Lower lobe of right lung (tissue), 2 donors: ENCODE measurements around the gene MTM1. TPM values are rescaled to one million over a fixed set of nuclear protein-coding genes. Genes with fewer than 3 reads are reported as not detected.
A peak's percentile ranks its signal among the peaks of the same experiment; 100 is the strongest.

Experiments used
- ATAC-seq, 2 donors: fragments of 200-7000 bp; cut with Tn5 transposase; one replicate each; pipeline ENCODE4 v1.9.1; 2020 to 2022; ENCODE audit warnings: mild to moderate bottlenecking in 2 of 2, moderate library complexity in 2 of 2
- DNase-seq: peaks from one replicate; pipeline ENCODE4 v3.0.0-alpha.2; 2020
- H3K27ac ChIP-seq: fragments of 200-600 bp; one replicate; pipeline ENCODE4 v1.8.0; 2022
- H3K27me3 ChIP-seq: fragments of 200-600 bp; one replicate; pipeline ENCODE4 v1.8.0; 2022; ENCODE audit warnings: low read depth
- H3K36me3 ChIP-seq: fragments of 200-600 bp; one replicate; pipeline ENCODE4 v1.8.0; 2022; ENCODE audit warnings: mild to moderate bottlenecking
- H3K4me1 ChIP-seq: fragments of 200-600 bp; one replicate; pipeline ENCODE4 v1.8.0; 2022
- H3K4me3 ChIP-seq: fragments of 200-600 bp; one replicate; pipeline ENCODE4 v1.8.0; 2022; ENCODE audit warnings: mild to moderate bottlenecking
- H3K9me3 ChIP-seq: fragments of 200-600 bp; one replicate; pipeline ENCODE4 v1.8.0; 2022
- CTCF ChIP-seq: fragments of 200-600 bp; IDR thresholded peaks from one replicate; pipeline ENCODE4 v1.8.0; 2022; ENCODE audit warnings: antibody characterized with exemption, mild to moderate bottlenecking
- intact Hi-C: fragments of 100-400 bp; cut with DNase I; formaldehyde crosslinking; loops from one replicate; pipeline ENCODE4 v1.11.0; 2022
- total RNA-seq: library from RNA; stranded (reverse); fragmentation: NEBNext Ultra II Directional; extraction: Animal tissue kit (Norgen Biotek cat#: 25700); gene quantifications from one replicate; pipeline ENCODE4 v1.2.1, GENCODE V29; 2021
- donor health status: DM: no; HTN: yes; CAD: no; lungs with severe emphysema.

The MTM1 gene
- total RNA-seq, 1 donor from 2014 or later, result 29.7 TPM

GRCh38 chrX:150551963-150552362, 16.5 kb upstream of the MTM1 start:
- no peak for TF ChIP-seq CTCF
- no peaks in the 10 kb centered on the region for H3K9me3 ChIP-seq
- H3K4me3 ChIP-seq, result no peak overlapping the region
- intact Hi-C loops, result no loop called here
- H3K36me3 ChIP-seq, result no peaks in the 10 kb centered on the region
- H3K27ac ChIP-seq, result no peak overlapping the region
- peaks cover 12% of the 10 kb centered on the region for H3K4me1 ChIP-seq
- no peak for DNase-seq
- H3K27me3 ChIP-seq, result no peaks in the 10 kb centered on the region
- ATAC-seq, result no peak

- intact Hi-C loops, result no loop called here
- DNase-seq (no peak), ATAC-seq (peak in 1 of 2 donors; percentile 23)
- Histone ChIP-seq H3K27ac (no peak overlapping the region), H3K36me3 (no peaks in the 10 kb centered on the region), H3K27me3 (no peaks in the 10 kb centered on the region), H3K4me3 (no peak overlapping the region), H3K4me1 (no peaks in the 10 kb centered on the region), H3K9me3 (no peaks in the 10 kb centered on the region)
- TF ChIP-seq CTCF, result no peak
Observed at GRCh38 chrX:150558424-150558823, 10.0 kb upstream of the MTM1 start.

- H3K27me3 ChIP-seq, result no peaks in the 10 kb centered on the region
- no peaks in the 10 kb centered on the region for H3K36me3 ChIP-seq
- intact Hi-C loops, result no loop called here
- DNase-seq, result no peak
- H3K9me3 ChIP-seq, result no peaks in the 10 kb centered on the region
- no peak for ATAC-seq
- no peak overlapping the region for H3K27ac ChIP-seq
- no peak for TF ChIP-seq CTCF
- H3K4me1 ChIP-seq, result peaks cover 7% of the 10 kb centered on the region
- no peak overlapping the region for H3K4me3 ChIP-seq
Observed at GRCh38 chrX:150564838-150565237, 3.6 kb upstream of the MTM1 start.

GRCh38 chrX:150565551-150565950, 2.9 kb upstream of the MTM1 start:
- no peak overlapping the region for H3K27ac ChIP-seq
- intact Hi-C loops, result no loop called here
- H3K9me3 ChIP-seq, result no peaks in the 10 kb centered on the region
- no peak for TF ChIP-seq CTCF
- peaks cover 14% of the 10 kb centered on the region for H3K4me1 ChIP-seq
- H3K27me3 ChIP-seq, result no peaks in the 10 kb centered on the region
- no peak overlapping the region for H3K4me3 ChIP-seq
- ATAC-seq (no peak), DNase-seq (no peak)
- no peaks in the 10 kb centered on the region for H3K36me3 ChIP-seq

GRCh38 chrX:150566734-150567182, 1.7 kb upstream of the MTM1 start:
- Histone ChIP-seq H3K4me1 (peaks cover 25% of the 10 kb centered on the region), H3K27ac (no peak overlapping the region), H3K9me3 (no peaks in the 10 kb centered on the region), H3K4me3 (no peak overlapping the region), H3K27me3 (no peaks in the 10 kb centered on the region), H3K36me3 (no peaks in the 10 kb centered on the region)
- intact Hi-C loops, result no loop called here
- DNase-seq (no peak), ATAC-seq (no peak)
- TF ChIP-seq CTCF, result no peak
